Measurements from ENCODE around the gene PPIF. TPM values are rescaled to one million over a fixed set of nuclear protein-coding genes. Genes with fewer than 3 reads are reported as not detected.

The PPIF gene
- total RNA-seq, 1 experiment from 2014 or later = 203 TPM

DNA sequence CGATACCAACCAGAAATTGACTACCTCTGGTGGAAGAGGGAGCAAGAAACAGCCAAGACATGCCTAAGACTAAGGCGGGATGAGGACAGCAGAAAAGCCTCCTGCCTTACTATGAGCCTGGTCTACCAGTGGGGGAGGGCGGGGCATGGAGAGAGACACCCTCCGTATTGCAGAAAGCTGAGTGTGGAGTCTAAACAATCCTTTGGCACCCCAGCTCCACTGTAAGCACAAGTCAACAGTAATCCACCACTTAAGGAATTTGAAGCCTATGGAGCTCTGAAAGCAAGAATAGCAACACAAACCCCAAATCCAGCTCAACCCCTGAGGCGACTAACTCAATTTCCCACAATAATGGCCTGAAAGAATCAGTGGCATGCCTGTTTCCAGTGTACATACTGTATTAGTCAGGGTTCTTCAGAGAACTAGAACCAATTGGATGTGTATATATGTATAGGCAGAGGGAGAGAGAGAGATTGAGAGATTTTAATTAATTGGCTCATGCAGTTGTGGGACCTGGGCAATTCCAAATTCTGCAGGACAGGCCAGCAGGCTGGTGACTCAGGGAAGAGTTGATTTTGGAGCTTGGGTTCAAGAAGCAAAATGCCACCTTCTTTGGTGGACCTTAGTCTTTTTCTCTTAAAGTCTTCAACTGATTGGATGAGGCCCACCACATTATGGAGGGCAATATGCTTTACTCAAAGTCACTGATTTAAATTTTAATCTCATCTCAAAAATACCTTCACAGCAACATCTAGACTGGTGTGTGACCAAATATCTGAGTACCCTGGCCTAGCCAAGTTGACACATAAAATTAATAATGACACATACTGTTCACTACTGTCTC lies 13.5 kb downstream of the PPIF start:
- Histone ChIP-seq H4K20me1 (ENCODE audit: insufficient read depth) (no peaks in the 10 kb centered on the region), H3K27me3 (ENCODE audit: insufficient read depth, low read depth) (no peaks in the 10 kb centered on the region), H3K4me2 (no peak overlapping the region), H3K9me3 (ENCODE audit: insufficient read depth, low read depth) (no peaks in the 10 kb centered on the region), H3K4me3 (no peak overlapping the region), H3K4me1 (replicated peaks; ENCODE audit: insufficient read depth) (no peaks in the 10 kb centered on the region), H3K36me3 (ENCODE audit: low read depth) (no peaks in the 10 kb centered on the region), H3K9me2 (ENCODE audit: insufficient read depth) (no peaks in the 10 kb centered on the region), H3K79me2 (ENCODE audit: low read depth) (no peaks in the 10 kb centered on the region), H3K27ac (no peak overlapping the region), H2AFZ (no peak overlapping the region), H3F3A (ENCODE audit: insufficient read depth, low read depth) (peaks cover 23% of the 10 kb centered on the region; the same call in 1 of the 2 replicates)
- DNase-seq = no peak
- ChIA-PET CTCF (no interaction called here), POLR2A (ENCODE audit: unreplicated experiment) (no interaction called here)
- BruUV-seq (replicated peaks) = no TSS peak
- intact Hi-C loops (cut with micrococcal nuclease; ENCODE audit: unreplicated experiment) = no loop called here
- TF ChIP-seq, protein P1, sequence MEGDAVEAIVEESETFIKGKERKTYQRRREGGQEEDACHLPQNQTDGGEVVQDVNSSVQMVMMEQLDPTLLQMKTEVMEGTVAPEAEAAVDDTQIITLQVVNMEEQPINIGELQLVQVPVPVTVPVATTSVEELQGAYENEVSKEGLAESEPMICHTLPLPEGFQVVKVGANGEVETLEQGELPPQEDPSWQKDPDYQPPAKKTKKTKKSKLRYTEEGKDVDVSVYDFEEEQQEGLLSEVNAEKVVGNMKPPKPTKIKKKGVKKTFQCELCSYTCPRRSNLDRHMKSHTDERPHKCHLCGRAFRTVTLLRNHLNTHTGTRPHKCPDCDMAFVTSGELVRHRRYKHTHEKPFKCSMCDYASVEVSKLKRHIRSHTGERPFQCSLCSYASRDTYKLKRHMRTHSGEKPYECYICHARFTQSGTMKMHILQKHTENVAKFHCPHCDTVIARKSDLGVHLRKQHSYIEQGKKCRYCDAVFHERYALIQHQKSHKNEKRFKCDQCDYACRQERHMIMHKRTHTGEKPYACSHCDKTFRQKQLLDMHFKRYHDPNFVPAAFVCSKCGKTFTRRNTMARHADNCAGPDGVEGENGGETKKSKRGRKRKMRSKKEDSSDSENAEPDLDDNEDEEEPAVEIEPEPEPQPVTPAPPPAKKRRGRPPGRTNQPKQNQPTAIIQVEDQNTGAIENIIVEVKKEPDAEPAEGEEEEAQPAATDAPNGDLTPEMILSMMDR (conservative IDR thresholded peaks at IDR 0.05) = no peak
- no peak for TF ChIP-seq EZH2 (IDR thresholded peaks at IDR 0.05; ENCODE audit: low read depth)

GRCh38 chr10:79361726-79362397 lies 14.6 kb downstream of the PPIF start:
- CTCF ChIA-PET = no interaction called here

More at GRCh38 chr10:79361726-79362397, 14.6 kb downstream of the PPIF start:
- Histone ChIP-seq H3K27me3 (ENCODE audit: insufficient read depth, low read depth) (no peaks in the 10 kb centered on the region), H4K20me1 (ENCODE audit: insufficient read depth) (no peaks in the 10 kb centered on the region), H3F3A (ENCODE audit: insufficient read depth, low read depth) (peaks cover 12% of the 10 kb centered on the region; the same call in 1 of the 2 replicates), H3K4me1 (replicated peaks; ENCODE audit: insufficient read depth) (no peaks in the 10 kb centered on the region), H3K27ac (no peak overlapping the region), H2AFZ (no peak overlapping the region), H3K36me3 (ENCODE audit: low read depth) (no peaks in the 10 kb centered on the region), H3K4me2 (no peak overlapping the region), H3K9me3 (ENCODE audit: insufficient read depth, low read depth) (no peaks in the 10 kb centered on the region), H3K9me2 (ENCODE audit: insufficient read depth) (0 out of 2 replicates have a peak, but pooled peaks cover 4% of the 10 kb centered on the region), H3K4me3 (no peak overlapping the region), H3K79me2 (ENCODE audit: low read depth) (no peaks in the 10 kb centered on the region)
- TF ChIP-seq EZH2 (IDR thresholded peaks at IDR 0.05; ENCODE audit: low read depth) = no peak
- TF ChIP-seq, protein P1 (conservative IDR thresholded peaks at IDR 0.05) = no peak
- intact Hi-C loops (cut with micrococcal nuclease; ENCODE audit: unreplicated experiment) = no loop called here
- DNase-seq = no peak
- POLR2A ChIA-PET (ENCODE audit: unreplicated experiment) = interaction anchor here (0.6 kb wide), 1 partner anchor 811 kb away, joined by 5 read pairs; no protein-coding TSS in a partner anchor
- no TSS peak for BruUV-seq (replicated peaks)
